ENCODE measurements around the gene TEX51.

TEX51 gene

GRCh38 chr2:126935774-126936173, 37.1 kb downstream of the TEX51 start:
- TF ChIP-seq, protein P1, sequence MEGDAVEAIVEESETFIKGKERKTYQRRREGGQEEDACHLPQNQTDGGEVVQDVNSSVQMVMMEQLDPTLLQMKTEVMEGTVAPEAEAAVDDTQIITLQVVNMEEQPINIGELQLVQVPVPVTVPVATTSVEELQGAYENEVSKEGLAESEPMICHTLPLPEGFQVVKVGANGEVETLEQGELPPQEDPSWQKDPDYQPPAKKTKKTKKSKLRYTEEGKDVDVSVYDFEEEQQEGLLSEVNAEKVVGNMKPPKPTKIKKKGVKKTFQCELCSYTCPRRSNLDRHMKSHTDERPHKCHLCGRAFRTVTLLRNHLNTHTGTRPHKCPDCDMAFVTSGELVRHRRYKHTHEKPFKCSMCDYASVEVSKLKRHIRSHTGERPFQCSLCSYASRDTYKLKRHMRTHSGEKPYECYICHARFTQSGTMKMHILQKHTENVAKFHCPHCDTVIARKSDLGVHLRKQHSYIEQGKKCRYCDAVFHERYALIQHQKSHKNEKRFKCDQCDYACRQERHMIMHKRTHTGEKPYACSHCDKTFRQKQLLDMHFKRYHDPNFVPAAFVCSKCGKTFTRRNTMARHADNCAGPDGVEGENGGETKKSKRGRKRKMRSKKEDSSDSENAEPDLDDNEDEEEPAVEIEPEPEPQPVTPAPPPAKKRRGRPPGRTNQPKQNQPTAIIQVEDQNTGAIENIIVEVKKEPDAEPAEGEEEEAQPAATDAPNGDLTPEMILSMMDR (IDR thresholded peaks at IDR 0.05), result no peak

DNA sequence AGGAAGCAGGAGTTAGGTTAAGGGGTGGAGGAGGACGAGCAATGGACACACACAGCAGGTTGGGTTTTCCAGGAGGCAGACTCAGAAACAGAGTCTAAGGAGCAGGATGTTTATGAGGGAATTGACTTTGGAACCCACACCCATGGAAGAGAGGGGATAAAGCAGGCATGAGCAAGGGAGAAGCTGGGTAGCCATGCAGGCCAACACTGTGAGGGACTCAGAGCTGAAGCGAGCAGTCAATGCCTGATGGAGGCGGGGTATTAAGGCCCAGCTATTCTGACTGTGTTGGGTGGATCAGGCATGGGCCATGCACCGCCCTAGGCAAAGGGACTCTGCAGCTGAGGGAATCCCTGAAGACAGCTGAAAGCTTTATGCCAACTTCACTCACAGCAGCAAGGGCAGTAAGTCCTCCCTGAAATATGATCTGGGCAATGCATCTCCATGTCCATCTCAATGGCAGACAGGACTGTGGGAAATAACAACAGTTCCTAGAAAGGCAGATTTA, 37.6 kb downstream of the TEX51 start:
- TF ChIP-seq, protein P1 (IDR thresholded peaks at IDR 0.05), result no peak

DNA sequence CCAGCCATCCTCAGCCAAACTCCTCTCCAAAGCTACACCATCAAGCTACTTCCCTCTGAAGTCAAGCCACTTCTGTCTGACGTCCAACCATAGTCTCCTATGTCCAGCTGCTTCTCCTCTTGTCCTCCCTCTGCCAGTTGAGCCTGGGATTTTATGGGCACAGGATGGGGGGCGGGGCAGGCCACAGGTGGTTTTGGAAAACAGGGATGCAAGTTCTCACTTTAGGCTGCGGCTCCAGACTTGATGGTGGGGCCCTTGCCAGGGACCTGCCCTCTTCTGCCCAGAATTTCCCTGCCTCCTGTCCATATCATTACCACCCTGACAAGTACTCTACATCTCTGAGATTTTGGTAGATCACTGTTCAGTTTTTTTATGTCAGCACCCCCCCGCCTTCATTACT, 41.6 kb downstream of the TEX51 start:
- TF ChIP-seq, protein P1 (IDR thresholded peaks at IDR 0.05), result no peak

GRCh38 chr2:126942427-126943203, 43.9 kb downstream of the TEX51 start:
- TF ChIP-seq, protein P1 (IDR thresholded peaks at IDR 0.05), result no peak

- TF ChIP-seq, protein P1 (IDR thresholded peaks at IDR 0.05), result no peak
Measured at GRCh38 chr2:126943612-126944348, 45.1 kb downstream of the TEX51 start.

DNA sequence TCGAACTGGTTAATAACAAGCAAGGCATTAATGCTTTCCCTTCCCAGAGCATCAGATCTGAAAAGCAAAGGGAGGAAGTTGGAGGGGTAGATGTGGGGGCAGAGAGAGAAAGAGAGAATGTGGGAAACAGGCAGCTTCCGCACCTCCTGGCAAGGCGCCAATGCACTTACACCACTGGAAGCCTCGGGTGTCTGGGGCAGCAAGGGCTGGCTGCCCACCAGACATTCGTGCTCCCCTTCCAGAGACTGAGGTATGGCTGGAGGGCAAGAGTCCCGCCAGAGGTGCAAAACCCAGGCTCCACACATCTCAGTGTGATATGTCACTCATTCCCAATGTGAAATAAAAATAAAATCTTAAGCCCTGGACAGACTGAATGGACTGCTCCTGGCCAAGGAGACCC, 46.4 kb downstream of the TEX51 start:
- TF ChIP-seq, protein P1 (IDR thresholded peaks at IDR 0.05), result no peak

GRCh38 chr2:126946318-126947102, 47.8 kb downstream of the TEX51 start:
- TF ChIP-seq, protein P1 (IDR thresholded peaks at IDR 0.05), result no peak

Measured in LNCAP (cell line).